ENCODE data around the gene CARD19. TPM values are rescaled to one million over a fixed set of nuclear protein-coding genes. Genes with fewer than 3 reads are reported as not detected.

The CARD19 gene
- total RNA-seq, 1 experiment from 2014 or later: 11.4 TPM

- Mint-ChIP-seq H3K9me3 (ENCODE audit: unreplicated experiment) (no peaks in the 10 kb centered on the region), H3K27me3 (ENCODE audit: insufficient read depth, unreplicated experiment) (no peaks in the 10 kb centered on the region), H3K27ac (ENCODE audit: unreplicated experiment) (peak overlapping the region; percentile 80), H3K4me3 (ENCODE audit: unreplicated experiment) (no peak overlapping the region), H3K4me1 (ENCODE audit: low read depth, unreplicated experiment) (peaks cover 6% of the 10 kb centered on the region), H3K36me3 (ENCODE audit: insufficient read depth, unreplicated experiment) (peaks cover 6% of the 10 kb centered on the region)
- intact Hi-C loops (cut with micrococcal nuclease; ENCODE audit: unreplicated experiment): no loop called here
- Histone ChIP-seq H3K9me3 (no peaks in the 10 kb centered on the region), H3K36me3 (ENCODE audit: control insufficient read depth, insufficient read depth, low read length) (no peaks in the 10 kb centered on the region), H3K4me1 (peaks cover 10% of the 10 kb centered on the region; the same call in 1 of the 2 replicates), H3K27me3 (replicated peaks; ENCODE audit: control insufficient read depth, insufficient read depth, low read length) (no peaks in the 10 kb centered on the region), H3K4me3 (ENCODE audit: low read depth, low read length) (no peak overlapping the region)
- no peak for TF ChIP-seq CTCF (IDR thresholded peaks at IDR 0.05; ENCODE audit: insufficient read depth in 1 of 2, low read depth in 1 of 2, low read length in 1 of 2, severe bottlenecking in 1 of 2, unreplicated experiment in 1 of 2)
- POLR2A ChIA-PET: no interaction called here
- no TSS peak for BruUV-seq (replicated peaks)
- DNase-seq: no peak
- CTCF ChIA-PET: no interaction called here
Measured at GRCh38 chr9:93131599-93132286, 35.7 kb downstream of the CARD19 start.

- intact Hi-C loops (cut with micrococcal nuclease; ENCODE audit: unreplicated experiment): no loop called here
Measured at GRCh38 chr9:93132287-93132927, 36.4 kb downstream of the CARD19 start.

More at GRCh38 chr9:93132287-93132927, 36.4 kb downstream of the CARD19 start:
- Mint-ChIP-seq H3K4me3 (ENCODE audit: unreplicated experiment) (peak overlapping the region; percentile 79), H3K4me1 (ENCODE audit: low read depth, unreplicated experiment) (peaks cover 6% of the 10 kb centered on the region), H3K27me3 (ENCODE audit: insufficient read depth, unreplicated experiment) (no peaks in the 10 kb centered on the region), H3K27ac (ENCODE audit: unreplicated experiment) (peak overlapping the region; percentile 80), H3K9me3 (ENCODE audit: unreplicated experiment) (no peaks in the 10 kb centered on the region), H3K36me3 (ENCODE audit: insufficient read depth, unreplicated experiment) (peaks cover 6% of the 10 kb centered on the region)
- TF ChIP-seq CTCF (IDR thresholded peaks at IDR 0.05; ENCODE audit: insufficient read depth in 1 of 2, low read depth in 1 of 2, low read length in 1 of 2, severe bottlenecking in 1 of 2, unreplicated experiment in 1 of 2): no peak
- no peaks in the 10 kb centered on the region for H3K27me3 ChIP-seq (replicated peaks; ENCODE audit: control insufficient read depth, insufficient read depth, low read length)
- BruUV-seq (replicated peaks): no TSS peak
- H3K36me3 ChIP-seq (ENCODE audit: control insufficient read depth, insufficient read depth, low read length): no peaks in the 10 kb centered on the region
- POLR2A ChIA-PET: no interaction called here
- no peaks in the 10 kb centered on the region for H3K9me3 ChIP-seq
- H3K4me3 ChIP-seq (ENCODE audit: low read depth, low read length): peak overlapping the region; percentile 55
- peaks cover 10% of the 10 kb centered on the region; the same call in 1 of the 2 replicates for H3K4me1 ChIP-seq
- no peak for DNase-seq
- CTCF ChIA-PET: no interaction called here
